Nephron progenitor cell (in vitro differentiated cells): ENCODE data around the gene CTNNA2.

Experiments used
- DNase-seq: peaks from one replicate; pipeline ENCODE4 v3.0.0; 2021
- H3K27ac Mint-ChIP-seq: 2 replicates; pipeline ENCODE4 v1.8.0; 2021; ENCODE audit warnings: mild to moderate bottlenecking, moderate library complexity, mixed read lengths
- H3K27me3 Mint-ChIP-seq: 2 replicates; pipeline ENCODE4 v1.8.0; 2021; ENCODE audit warnings: mild to moderate bottlenecking, low read depth, mixed read lengths; ENCODE audit not compliant: poor library complexity
- H3K36me3 Mint-ChIP-seq: 2 replicates; pipeline ENCODE4 v1.8.0; 2021; ENCODE audit warnings: low read depth, mixed read lengths
- H3K4me1 Mint-ChIP-seq: 2 replicates; pipeline ENCODE4 v1.8.0; 2021; ENCODE audit warnings: mixed read lengths
- H3K4me3 Mint-ChIP-seq: 2 replicates; pipeline ENCODE4 v1.8.0; 2021; ENCODE audit warnings: mild to moderate bottlenecking, moderate library complexity, mixed read lengths
- H3K9me3 Mint-ChIP-seq: 2 replicates; pipeline ENCODE4 v1.8.0; 2021; ENCODE audit warnings: mild to moderate bottlenecking, moderate library complexity, mixed read lengths
- CTCF ChIP-seq: fragments of 200-600 bp; sonication (generic); IDR thresholded peaks from 2 replicates; pipeline ENCODE4 v1.5.0; 2021; ENCODE audit warnings: antibody characterized with exemption

The CTNNA2 gene

GRCh38 chr2:80102026-80102425, 589.2 kb downstream of the CTNNA2 start:
- peaks cover 39% of the 10 kb centered on the region for H3K9me3 Mint-ChIP-seq
- no peak overlapping the region for H3K4me3 Mint-ChIP-seq
- no peak for TF ChIP-seq CTCF
- no peak for DNase-seq
- no peak overlapping the region for H3K27ac Mint-ChIP-seq
- peaks cover 13% of the 10 kb centered on the region for H3K36me3 Mint-ChIP-seq
- H3K27me3 Mint-ChIP-seq, result peaks cover 4% of the 10 kb centered on the region
- H3K4me1 Mint-ChIP-seq, result no peaks in the 10 kb centered on the region

GRCh38 chr2:80105015-80105640, 592.3 kb downstream of the CTNNA2 start:
- no peak overlapping the region for H3K27ac Mint-ChIP-seq
- H3K4me1 Mint-ChIP-seq, result no peaks in the 10 kb centered on the region
- H3K36me3 Mint-ChIP-seq, result no peaks in the 10 kb centered on the region
- H3K9me3 Mint-ChIP-seq, result peaks cover 11% of the 10 kb centered on the region
- no peak for DNase-seq
- no peak overlapping the region for H3K4me3 Mint-ChIP-seq
- TF ChIP-seq CTCF, result no peak
- peaks cover 3% of the 10 kb centered on the region for H3K27me3 Mint-ChIP-seq

- no peak for TF ChIP-seq CTCF
- H3K27ac Mint-ChIP-seq, result no peak overlapping the region
These were observed 598.3 kb downstream of the CTNNA2 start for GRCh38 chr2:80111185-80111584.

GRCh38 chr2:80112790-80113189, 599.9 kb downstream of the CTNNA2 start:
- no peak overlapping the region for H3K27ac Mint-ChIP-seq
- H3K9me3 Mint-ChIP-seq, result no peaks in the 10 kb centered on the region
- peaks cover 5% of the 10 kb centered on the region for H3K27me3 Mint-ChIP-seq
- H3K36me3 Mint-ChIP-seq, result no peaks in the 10 kb centered on the region
- H3K4me1 Mint-ChIP-seq, result no peaks in the 10 kb centered on the region
- H3K4me3 Mint-ChIP-seq, result no peak overlapping the region
- no peak for DNase-seq
- no peak for TF ChIP-seq CTCF

More at GRCh38 chr2:80111185-80111584, 598.3 kb downstream of the CTNNA2 start:
- H3K27me3 Mint-ChIP-seq, result peaks cover 8% of the 10 kb centered on the region
- H3K4me3 Mint-ChIP-seq, result no peak overlapping the region
- H3K36me3 Mint-ChIP-seq, result no peaks in the 10 kb centered on the region
- H3K4me1 Mint-ChIP-seq, result no peaks in the 10 kb centered on the region
- DNase-seq, result no peak
- H3K9me3 Mint-ChIP-seq, result no peaks in the 10 kb centered on the region

- Mint-ChIP-seq H3K4me1 (no peaks in the 10 kb centered on the region), H3K27me3 (peaks cover 5% of the 10 kb centered on the region), H3K36me3 (no peaks in the 10 kb centered on the region), H3K4me3 (no peak overlapping the region), H3K27ac (no peak overlapping the region), H3K9me3 (no peaks in the 10 kb centered on the region)
- no peak for TF ChIP-seq CTCF
- DNase-seq, result no peak
These were observed 600.5 kb downstream of the CTNNA2 start for GRCh38 chr2:80113399-80113798.

- DNase-seq, result no peak
- no peaks in the 10 kb centered on the region for H3K36me3 Mint-ChIP-seq
These were observed 602.0 kb downstream of the CTNNA2 start for GRCh38 chr2:80114812-80115211.

More at GRCh38 chr2:80114812-80115211, 602.0 kb downstream of the CTNNA2 start:
- H3K27ac Mint-ChIP-seq, result no peak overlapping the region
- H3K4me1 Mint-ChIP-seq, result no peaks in the 10 kb centered on the region
- H3K9me3 Mint-ChIP-seq, result no peaks in the 10 kb centered on the region
- H3K4me3 Mint-ChIP-seq, result no peak overlapping the region
- H3K27me3 Mint-ChIP-seq, result peaks cover 5% of the 10 kb centered on the region
- TF ChIP-seq CTCF, result no peak
